Fibroblast of lung (primary cell): ENCODE data around the gene CCDC57.

Experiments
- CTCF ChIP-seq, 2 donors: IDR thresholded peaks in 1 of 2; conservative IDR thresholded peaks in 1 of 2; 1 replicate in 1 of 2; 2 replicates in 1 of 2; pipeline ENCODE4 v1.5.1; 2011 to 2012; ENCODE audit warnings: low read length in 2 of 2, control low read depth in 1 of 2, inconsistent platforms in 1 of 2, low read depth in 1 of 2, mild to moderate bottlenecking in 1 of 2
- EZH2 ChIP-seq: IDR thresholded peaks from 2 replicates; pipeline ENCODE4 v1.5.1; 2012; ENCODE audit warnings: low read length, control low read depth, mild to moderate bottlenecking; ENCODE audit errors: missing control alignments

- TF ChIP-seq EZH2 (no peak), CTCF (conservative IDR thresholded peaks at IDR 0.05 in 1 of 2, IDR thresholded peaks at IDR 0.05 in 1 of 2; ENCODE audit: low read depth in 1 of 2, low read length in 2 of 2) (no peak)
Observed at GRCh38 chr17:82108496-82108945, 104.1 kb downstream of the CCDC57 start.
